GM19324 (cell line): ENCODE data around the gene GPR63.
A peak's percentile ranks its signal among the peaks of the same experiment; 100 is the strongest.

ENCODE experiments used
- ATAC-seq: cut with Tn5 transposase; IDR thresholded peaks from one replicate; pipeline ENCODE4 v1.9.1; 2021; ENCODE audit warnings: mild to moderate bottlenecking, moderate library complexity; ENCODE audit not compliant: unreplicated experiment, low FRiP score

The GPR63 gene

GRCh38 chr6:96826865-96827264, 10.4 kb downstream of the GPR63 start:
- no peak for ATAC-seq

GRCh38 chr6:96823743-96824142, 13.5 kb downstream of the GPR63 start:
- ATAC-seq, result no peak

- no peak for ATAC-seq
Measured at GRCh38 chr6:96821034-96821433, 16.2 kb downstream of the GPR63 start.

GRCh38 chr6:96816301-96816817, 20.9 kb downstream of the GPR63 start:
- no peak for ATAC-seq

DNA sequence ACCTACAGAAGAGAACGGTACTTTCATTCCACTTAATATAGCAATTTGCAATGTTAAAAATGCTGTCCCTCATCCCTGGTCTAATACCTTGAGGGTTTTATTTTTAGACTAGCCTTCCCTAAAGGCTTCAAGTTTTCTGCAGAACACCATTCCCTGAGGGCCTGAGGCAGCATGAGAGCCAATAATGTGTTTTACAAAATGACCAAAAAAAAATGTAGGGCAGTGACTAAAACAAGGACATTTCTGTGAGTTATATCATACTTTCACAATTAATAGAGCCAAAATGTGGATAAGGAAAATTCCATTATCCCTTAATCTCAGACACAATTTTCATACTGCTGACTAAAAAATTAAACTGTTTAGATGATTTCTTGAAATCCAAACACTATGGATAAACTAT, 22.7 kb downstream of the GPR63 start:
- ATAC-seq, result no peak

DNA sequence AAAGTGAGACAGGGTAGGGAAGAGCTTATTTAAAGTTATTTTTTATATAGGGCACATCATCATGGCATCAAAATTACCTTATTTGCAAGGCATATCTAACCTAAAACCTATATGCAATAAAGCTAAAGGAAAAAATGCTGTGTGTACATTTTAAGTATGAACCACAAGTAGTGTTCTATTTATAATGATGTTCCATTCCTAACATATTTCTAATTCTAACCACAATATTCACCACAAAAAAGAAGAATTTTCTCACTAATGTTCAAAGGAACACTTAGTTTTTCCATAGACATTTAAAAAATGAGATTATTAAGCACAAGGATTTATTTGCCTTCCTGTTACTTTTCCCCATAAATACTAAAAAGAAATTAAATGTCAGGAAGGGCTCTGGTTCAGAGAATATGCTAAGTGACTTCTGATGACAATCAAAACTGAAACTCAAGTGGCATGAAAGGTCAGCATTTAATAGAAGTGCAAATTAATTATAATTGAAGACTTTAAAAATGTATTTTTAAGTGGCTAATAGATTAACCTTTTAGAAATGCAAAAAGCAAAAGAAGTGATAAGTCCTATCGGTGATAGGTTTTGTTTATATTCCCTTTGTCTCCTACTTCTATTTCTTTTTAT, 25.1 kb downstream of the GPR63 start:
- ATAC-seq, result peak; percentile 58

- ATAC-seq, result no peak
Measured at GRCh38 chr6:96811670-96812069, 25.6 kb downstream of the GPR63 start.

- no peak for ATAC-seq
Measured at GRCh38 chr6:96811136-96811535, 26.1 kb downstream of the GPR63 start.

- ATAC-seq, result no peak
Measured at GRCh38 chr6:96809119-96809518, 28.2 kb downstream of the GPR63 start.

DNA sequence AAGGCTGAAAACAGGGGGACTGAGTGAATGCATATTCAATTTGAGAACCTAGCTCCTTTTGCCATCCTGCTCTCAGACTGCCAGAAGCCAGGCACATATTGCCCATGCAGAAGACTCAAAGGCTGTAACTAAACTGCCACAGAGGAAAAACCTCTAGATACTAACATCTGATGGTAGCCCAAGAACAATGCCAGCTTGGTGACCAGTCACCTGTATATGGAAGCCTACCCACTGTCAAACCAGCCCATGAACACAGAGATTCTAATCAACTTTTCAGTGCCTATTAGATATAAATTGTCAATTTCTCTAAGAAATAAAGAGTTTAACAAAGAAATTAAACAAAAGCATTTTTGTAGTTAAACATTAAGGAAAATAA, 34.2 kb downstream of the GPR63 start:
- ATAC-seq, result no peak

GRCh38 chr6:96795481-96795880, 41.8 kb downstream of the GPR63 start:
- peak; percentile 99 for ATAC-seq

- ATAC-seq, result peak; percentile 12
Measured at GRCh38 chr6:96794980-96795379, 42.3 kb downstream of the GPR63 start.

- no peak for ATAC-seq
Measured at GRCh38 chr6:96792561-96793190, 44.6 kb downstream of the GPR63 start.

GRCh38 chr6:96789871-96790270, 47.4 kb downstream of the GPR63 start:
- no peak for ATAC-seq

DNA sequence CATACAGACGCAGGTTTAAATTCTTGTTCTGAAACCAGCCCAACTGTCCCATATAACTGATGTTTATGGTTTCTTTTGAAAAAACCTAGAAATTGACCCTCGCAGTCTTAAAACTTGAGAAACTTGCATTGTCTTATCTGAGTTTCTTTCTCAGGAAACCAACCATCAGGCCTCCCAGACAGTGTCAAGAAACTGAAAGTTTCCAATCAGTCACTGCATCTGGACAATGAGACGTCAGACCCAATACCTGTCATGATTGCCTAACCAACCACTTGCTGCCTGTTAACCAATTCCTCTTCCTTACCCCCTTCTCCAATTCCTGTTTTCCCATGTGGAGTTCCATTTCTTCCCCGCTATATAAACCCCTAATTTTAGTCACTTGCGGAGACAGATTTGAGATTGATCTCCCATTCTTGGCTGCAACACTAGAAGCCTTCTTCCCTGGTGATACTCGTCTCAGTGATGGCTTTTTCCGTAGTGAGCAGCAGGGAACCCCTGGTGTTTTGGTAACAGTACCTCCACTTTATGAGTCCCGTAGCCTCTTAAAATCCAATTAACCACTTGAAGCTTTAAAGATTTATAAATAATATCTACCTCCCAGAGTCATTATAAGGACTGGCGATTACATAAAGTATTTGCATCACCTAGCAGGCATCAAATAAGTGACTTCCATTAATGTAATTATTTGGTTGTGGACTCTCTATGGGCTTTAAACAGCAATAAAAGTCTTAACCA, 49.3 kb downstream of the GPR63 start:
- ATAC-seq, result no peak

GRCh38 chr6:96786336-96786735, 50.9 kb downstream of the GPR63 start:
- no peak for ATAC-seq

GRCh38 chr6:96784650-96785049, 52.6 kb downstream of the GPR63 start:
- ATAC-seq, result no peak

DNA sequence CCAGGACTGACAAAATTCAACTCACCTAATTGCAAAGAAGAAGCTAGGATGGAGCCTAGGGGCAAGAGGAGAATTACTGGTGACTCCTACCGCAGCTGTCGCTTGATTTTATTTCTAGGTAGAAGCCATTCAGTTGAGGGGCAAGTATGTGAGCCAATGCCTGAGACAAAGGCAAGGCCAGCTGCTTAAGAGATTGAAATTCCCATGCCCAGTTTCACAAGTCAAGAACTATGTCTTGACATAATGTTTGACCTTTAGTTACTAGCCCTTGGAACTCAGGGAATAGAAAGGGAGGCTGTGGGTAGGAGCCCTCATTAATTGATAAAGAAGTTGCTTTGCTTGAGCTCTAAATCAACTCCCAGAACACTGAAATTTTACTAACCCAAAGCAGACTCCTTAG, 54.0 kb downstream of the GPR63 start:
- no peak for ATAC-seq

DNA sequence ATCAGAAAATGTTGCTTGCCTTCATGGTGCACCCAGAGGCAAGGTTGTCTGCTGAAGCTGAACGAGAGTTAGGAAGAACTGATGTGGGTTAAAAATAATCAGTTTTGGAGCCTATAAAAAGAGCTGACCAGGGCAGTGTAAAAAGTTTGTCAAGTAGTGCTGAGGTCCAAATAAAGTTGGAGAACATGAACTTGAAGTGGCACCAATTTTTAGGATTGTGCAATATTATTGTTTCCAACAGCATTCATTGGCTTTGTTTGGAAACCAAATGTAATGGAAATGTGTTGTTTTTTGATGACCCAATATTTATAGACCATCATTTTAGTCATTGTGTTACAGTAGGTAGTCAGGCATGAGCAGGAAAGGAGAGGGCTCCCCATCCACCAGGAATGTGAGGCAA, 55.7 kb downstream of the GPR63 start:
- no peak for ATAC-seq

DNA sequence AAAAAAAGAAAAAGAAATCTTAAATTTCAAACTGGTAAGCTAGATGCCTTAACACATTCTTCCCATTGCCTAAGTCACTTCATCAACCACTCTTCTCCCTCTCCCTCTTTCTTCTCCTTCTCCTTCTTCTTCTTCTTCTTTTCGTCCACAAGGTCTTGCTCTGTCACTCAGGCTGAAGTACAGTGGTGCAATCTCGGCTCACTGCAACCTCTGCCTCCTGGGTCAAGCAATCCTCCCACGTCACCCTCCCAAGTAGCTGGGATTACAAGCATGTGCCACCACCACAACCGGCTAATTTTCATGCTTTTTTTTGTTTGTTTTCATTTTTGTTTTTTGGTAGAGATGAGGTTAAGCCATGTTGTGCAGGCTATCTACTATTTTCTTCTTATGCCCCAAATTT, 60.2 kb downstream of the GPR63 start:
- ATAC-seq, result no peak

DNA sequence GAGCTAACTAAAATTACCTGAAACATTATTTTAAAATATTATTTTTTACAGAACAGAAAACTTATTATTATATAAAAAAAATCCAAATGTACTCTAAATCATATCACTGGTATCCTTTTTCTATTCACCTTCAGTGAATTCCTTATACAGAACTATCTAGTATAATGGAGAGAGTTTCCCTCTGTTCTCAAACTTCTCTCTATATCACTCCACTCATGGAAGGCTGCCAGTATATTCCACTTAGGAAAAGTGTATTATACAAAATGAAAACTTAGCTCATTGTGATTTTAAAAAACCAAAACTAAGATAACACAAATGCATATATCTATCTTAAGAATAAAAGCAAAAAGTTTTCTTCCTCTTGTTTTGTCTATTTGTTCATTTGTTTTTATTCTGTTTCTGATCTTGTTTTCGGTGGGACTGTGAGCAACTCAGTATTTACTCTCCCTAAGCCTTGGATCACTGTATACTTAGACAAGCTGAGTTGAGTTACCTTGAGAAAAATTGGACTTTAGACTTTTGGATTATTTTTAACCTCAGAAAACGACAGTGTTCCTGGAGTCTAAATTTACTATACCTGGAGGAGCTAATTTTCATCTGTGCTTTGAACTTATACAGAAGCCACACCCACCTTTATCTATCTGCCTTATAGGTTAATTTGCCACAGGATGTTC, 61.4 kb downstream of the GPR63 start:
- no peak for ATAC-seq
